ENCODE results near the gene CDH4.

Gene CDH4

GRCh38 chr20:61909028-61909427, 657.0 kb downstream of the CDH4 start:
- intact Hi-C loops (cut with micrococcal nuclease) = no loop called here
- no peaks in the 10 kb centered on the region for H3K27me3 Mint-ChIP-seq
- no peaks in the 10 kb centered on the region for H3K4me1 Mint-ChIP-seq (ENCODE audit: low read depth)
- no peak overlapping the region for H3K27ac Mint-ChIP-seq
- no peak overlapping the region for H3K4me3 Mint-ChIP-seq
- no peaks in the 10 kb centered on the region for H3K36me3 Mint-ChIP-seq (ENCODE audit: low read depth)
- H3K9me3 Mint-ChIP-seq = peaks cover 9% of the 10 kb centered on the region

GRCh38 chr20:61909821-61910220, 657.8 kb downstream of the CDH4 start:
- intact Hi-C loops (cut with micrococcal nuclease) = no loop called here
- Mint-ChIP-seq H3K36me3 (ENCODE audit: low read depth) (no peaks in the 10 kb centered on the region), H3K4me1 (ENCODE audit: low read depth) (no peaks in the 10 kb centered on the region), H3K9me3 (peaks cover 9% of the 10 kb centered on the region), H3K27ac (no peak overlapping the region), H3K27me3 (no peaks in the 10 kb centered on the region), H3K4me3 (no peak overlapping the region)

GRCh38 chr20:61911824-61912223, 659.8 kb downstream of the CDH4 start:
- Mint-ChIP-seq H3K27me3 (no peaks in the 10 kb centered on the region), H3K36me3 (ENCODE audit: low read depth) (no peaks in the 10 kb centered on the region), H3K4me1 (ENCODE audit: low read depth) (no peaks in the 10 kb centered on the region), H3K4me3 (no peak overlapping the region), H3K9me3 (peaks cover 9% of the 10 kb centered on the region), H3K27ac (no peak overlapping the region)
- intact Hi-C loops (cut with micrococcal nuclease) = no loop called here

- H3K36me3 Mint-ChIP-seq (ENCODE audit: low read depth) = no peaks in the 10 kb centered on the region
- H3K4me3 Mint-ChIP-seq = no peak overlapping the region
- H3K9me3 Mint-ChIP-seq = peaks cover 9% of the 10 kb centered on the region
- H3K27me3 Mint-ChIP-seq = no peaks in the 10 kb centered on the region
- intact Hi-C loops (cut with micrococcal nuclease) = no loop called here
- no peaks in the 10 kb centered on the region for H3K4me1 Mint-ChIP-seq (ENCODE audit: low read depth)
- H3K27ac Mint-ChIP-seq = no peak overlapping the region
These were observed 660.8 kb downstream of the CDH4 start for GRCh38 chr20:61912665-61913422.

GRCh38 chr20:61913423-61914225, 661.6 kb downstream of the CDH4 start:
- peaks cover 9% of the 10 kb centered on the region for H3K9me3 Mint-ChIP-seq
- H3K27ac Mint-ChIP-seq = no peak overlapping the region
- no peaks in the 10 kb centered on the region for H3K4me1 Mint-ChIP-seq (ENCODE audit: low read depth)
- intact Hi-C loops (cut with micrococcal nuclease) = no loop called here
- H3K4me3 Mint-ChIP-seq = no peak overlapping the region
- H3K36me3 Mint-ChIP-seq (ENCODE audit: low read depth) = no peaks in the 10 kb centered on the region
- no peaks in the 10 kb centered on the region for H3K27me3 Mint-ChIP-seq

- Mint-ChIP-seq H3K36me3 (ENCODE audit: low read depth) (no peaks in the 10 kb centered on the region), H3K9me3 (peaks cover 9% of the 10 kb centered on the region), H3K27ac (no peak overlapping the region), H3K4me3 (no peak overlapping the region), H3K4me1 (ENCODE audit: low read depth) (no peaks in the 10 kb centered on the region), H3K27me3 (no peaks in the 10 kb centered on the region)
- intact Hi-C loops (cut with micrococcal nuclease) = no loop called here
These were observed 663.0 kb downstream of the CDH4 start for GRCh38 chr20:61915101-61915500.

GRCh38 chr20:61916318-61916891, 664.3 kb downstream of the CDH4 start:
- intact Hi-C loops (cut with micrococcal nuclease) = no loop called here
- H3K4me3 Mint-ChIP-seq = no peak overlapping the region
- no peaks in the 10 kb centered on the region for H3K27me3 Mint-ChIP-seq
- H3K4me1 Mint-ChIP-seq (ENCODE audit: low read depth) = no peaks in the 10 kb centered on the region
- H3K36me3 Mint-ChIP-seq (ENCODE audit: low read depth) = no peaks in the 10 kb centered on the region
- H3K27ac Mint-ChIP-seq = no peak overlapping the region
- H3K9me3 Mint-ChIP-seq = peaks cover under 1% of the 10 kb centered on the region

- no peaks in the 10 kb centered on the region for H3K4me1 Mint-ChIP-seq (ENCODE audit: low read depth)
- H3K27ac Mint-ChIP-seq = no peak overlapping the region
- no peaks in the 10 kb centered on the region for H3K36me3 Mint-ChIP-seq (ENCODE audit: low read depth)
- intact Hi-C loops (cut with micrococcal nuclease) = no loop called here
- no peaks in the 10 kb centered on the region for H3K9me3 Mint-ChIP-seq
- H3K27me3 Mint-ChIP-seq = no peaks in the 10 kb centered on the region
- no peak overlapping the region for H3K4me3 Mint-ChIP-seq
These were observed 665.5 kb downstream of the CDH4 start for GRCh38 chr20:61917474-61918145.

- intact Hi-C loops (cut with micrococcal nuclease) = no loop called here
- Mint-ChIP-seq H3K36me3 (ENCODE audit: low read depth) (no peaks in the 10 kb centered on the region), H3K27me3 (no peaks in the 10 kb centered on the region)
These were observed 666.5 kb downstream of the CDH4 start for GRCh38 chr20:61918548-61918947.

GRCh38 chr20:61919239-61919638, 667.2 kb downstream of the CDH4 start:
- Mint-ChIP-seq H3K9me3 (no peaks in the 10 kb centered on the region), H3K4me3 (no peak overlapping the region)

More at GRCh38 chr20:61918548-61918947, 666.5 kb downstream of the CDH4 start:
- H3K4me1 Mint-ChIP-seq (ENCODE audit: low read depth) = no peaks in the 10 kb centered on the region
- H3K4me3 Mint-ChIP-seq = no peak overlapping the region
- no peak overlapping the region for H3K27ac Mint-ChIP-seq
- no peaks in the 10 kb centered on the region for H3K9me3 Mint-ChIP-seq

GRCh38 chr20:61919675-61920365, 667.8 kb downstream of the CDH4 start:
- Mint-ChIP-seq H3K4me3 (no peak overlapping the region), H3K27ac (no peak overlapping the region), H3K36me3 (ENCODE audit: low read depth) (no peaks in the 10 kb centered on the region), H3K4me1 (ENCODE audit: low read depth) (no peaks in the 10 kb centered on the region), H3K27me3 (no peaks in the 10 kb centered on the region), H3K9me3 (no peaks in the 10 kb centered on the region)
- intact Hi-C loops (cut with micrococcal nuclease) = no loop called here

More at GRCh38 chr20:61919239-61919638, 667.2 kb downstream of the CDH4 start:
- no peaks in the 10 kb centered on the region for H3K27me3 Mint-ChIP-seq
- H3K36me3 Mint-ChIP-seq (ENCODE audit: low read depth) = no peaks in the 10 kb centered on the region
- intact Hi-C loops (cut with micrococcal nuclease) = no loop called here
- no peaks in the 10 kb centered on the region for H3K4me1 Mint-ChIP-seq (ENCODE audit: low read depth)
- H3K27ac Mint-ChIP-seq = no peak overlapping the region

- intact Hi-C loops (cut with micrococcal nuclease) = no loop called here
- Mint-ChIP-seq H3K27me3 (no peaks in the 10 kb centered on the region), H3K9me3 (no peaks in the 10 kb centered on the region), H3K36me3 (ENCODE audit: low read depth) (no peaks in the 10 kb centered on the region), H3K27ac (no peak overlapping the region), H3K4me3 (no peak overlapping the region), H3K4me1 (ENCODE audit: low read depth) (no peaks in the 10 kb centered on the region)
These were observed 670.4 kb downstream of the CDH4 start for GRCh38 chr20:61922411-61922810.

GRCh38 chr20:61922936-61923335, 670.9 kb downstream of the CDH4 start:
- Mint-ChIP-seq H3K27me3 (no peaks in the 10 kb centered on the region), H3K36me3 (ENCODE audit: low read depth) (no peaks in the 10 kb centered on the region), H3K4me1 (ENCODE audit: low read depth) (no peaks in the 10 kb centered on the region), H3K4me3 (no peak overlapping the region), H3K9me3 (no peaks in the 10 kb centered on the region), H3K27ac (no peak overlapping the region)
- intact Hi-C loops (cut with micrococcal nuclease) = no loop called here

Measured in dendritic cell treated with granulocyte-macrophage colony-stimulating factor and Interleukin-4, amounts not matched to agents 40 ng/mL and 50 ng/mL, for 4 days (primary cell).